Parathyroid adenoma (tissue), 2 donors: ENCODE results near the gene SLC35F3.

Source experiments
- H2AFZ ChIP-seq: fragments of 300-600 bp; sonication (generic); one replicate; pipeline ENCODE4 v1.7.0; 2017; ENCODE audit warnings: antibody characterized with exemption, mild to moderate bottlenecking
- H3K27ac ChIP-seq: fragments of 300-600 bp; sonication (generic); one replicate; pipeline ENCODE4 v1.7.0; 2017
- H3K27me3 ChIP-seq: fragments of 300-600 bp; sonication (generic); one replicate; pipeline ENCODE4 v1.7.0; 2017; ENCODE audit warnings: low read length; ENCODE audit not compliant: control insufficient read depth, insufficient read depth
- H3K36me3 ChIP-seq: fragments of 300-600 bp; sonication (generic); one replicate; pipeline ENCODE4 v1.7.0; 2017; ENCODE audit warnings: low read length; ENCODE audit not compliant: control insufficient read depth, insufficient read depth
- H3K4me1 ChIP-seq: fragments of 300-600 bp; sonication (generic); one replicate; pipeline ENCODE4 v1.7.0; 2017; ENCODE audit warnings: control low read depth
- H3K4me2 ChIP-seq: fragments of 300-600 bp; sonication (generic); one replicate; pipeline ENCODE4 v1.7.0; 2017; ENCODE audit warnings: low read length
- H3K4me3 ChIP-seq: fragments of 300-600 bp; sonication (generic); one replicate; pipeline ENCODE4 v1.7.0; 2017; ENCODE audit warnings: low read depth, low read length
- H3K79me2 ChIP-seq: fragments of 300-600 bp; sonication (generic); one replicate; pipeline ENCODE4 v1.7.0; 2017; ENCODE audit warnings: control low read depth
- H3K9ac ChIP-seq: fragments of 300-600 bp; sonication (generic); one replicate; pipeline ENCODE4 v1.7.0; 2017; ENCODE audit warnings: mild to moderate bottlenecking
- H3K9me3 ChIP-seq: fragments of 300-600 bp; sonication (generic); one replicate; pipeline ENCODE4 v1.7.0; 2017; ENCODE audit warnings: low read length; ENCODE audit not compliant: control insufficient read depth
- CTCF ChIP-seq: fragments of 300-600 bp; sonication (generic); IDR thresholded peaks from one replicate; pipeline ENCODE4 v1.7.0; 2017; ENCODE audit warnings: antibody characterized with exemption, mild to moderate bottlenecking
- donor health status: primary hyperparathyroidism.

The SLC35F3 gene

GRCh38 chr1:234200566-234200965 is 296.1 kb downstream of the SLC35F3 start:
- no peaks in the 10 kb centered on the region for H3K4me1 ChIP-seq
- no peaks in the 10 kb centered on the region for H3K9me3 ChIP-seq
- H3K36me3 ChIP-seq = no peaks in the 10 kb centered on the region
- no peak overlapping the region for H2AFZ ChIP-seq
- no peak overlapping the region for H3K9ac ChIP-seq
- no peak overlapping the region for H3K4me2 ChIP-seq
- no peaks in the 10 kb centered on the region for H3K79me2 ChIP-seq
- no peak overlapping the region for H3K4me3 ChIP-seq
- H3K27me3 ChIP-seq = no peaks in the 10 kb centered on the region
- no peak overlapping the region for H3K27ac ChIP-seq
- TF ChIP-seq CTCF = no peak

GRCh38 chr1:234201600-234201999 is 297.1 kb downstream of the SLC35F3 start:
- H3K79me2 ChIP-seq = no peaks in the 10 kb centered on the region
- TF ChIP-seq CTCF = no peak

GRCh38 chr1:234205966-234206365 is 301.5 kb downstream of the SLC35F3 start:
- no peak for TF ChIP-seq CTCF
- H3K27me3 ChIP-seq = no peaks in the 10 kb centered on the region
- no peaks in the 10 kb centered on the region for H3K9me3 ChIP-seq
- no peak overlapping the region for H3K27ac ChIP-seq
- H3K4me1 ChIP-seq = no peaks in the 10 kb centered on the region
- H3K36me3 ChIP-seq = no peaks in the 10 kb centered on the region
- no peaks in the 10 kb centered on the region for H3K79me2 ChIP-seq
- H3K4me3 ChIP-seq = no peak overlapping the region
- H2AFZ ChIP-seq = no peak overlapping the region
- no peak overlapping the region for H3K4me2 ChIP-seq
- H3K9ac ChIP-seq = no peak overlapping the region

More at GRCh38 chr1:234201600-234201999, 297.1 kb downstream of the SLC35F3 start:
- no peaks in the 10 kb centered on the region for H3K4me1 ChIP-seq
- no peak overlapping the region for H3K27ac ChIP-seq
- H3K9ac ChIP-seq = no peak overlapping the region
- no peaks in the 10 kb centered on the region for H3K36me3 ChIP-seq
- H3K27me3 ChIP-seq = no peaks in the 10 kb centered on the region
- H3K4me2 ChIP-seq = no peak overlapping the region
- H2AFZ ChIP-seq = no peak overlapping the region
- no peaks in the 10 kb centered on the region for H3K9me3 ChIP-seq
- H3K4me3 ChIP-seq = no peak overlapping the region

- no peak overlapping the region for H3K4me3 ChIP-seq
- TF ChIP-seq CTCF = no peak
These were observed 302.3 kb downstream of the SLC35F3 start for GRCh38 chr1:234206651-234207284.

GRCh38 chr1:234208351-234208750 is 303.9 kb downstream of the SLC35F3 start:
- H3K4me1 ChIP-seq = peaks cover 2% of the 10 kb centered on the region
- no peaks in the 10 kb centered on the region for H3K9me3 ChIP-seq
- H2AFZ ChIP-seq = no peak overlapping the region
- H3K27me3 ChIP-seq = no peaks in the 10 kb centered on the region
- H3K36me3 ChIP-seq = no peaks in the 10 kb centered on the region
- H3K79me2 ChIP-seq = no peaks in the 10 kb centered on the region
- no peak overlapping the region for H3K4me3 ChIP-seq
- no peak overlapping the region for H3K27ac ChIP-seq
- TF ChIP-seq CTCF = no peak
- H3K9ac ChIP-seq = no peak overlapping the region
- H3K4me2 ChIP-seq = no peak overlapping the region

More at GRCh38 chr1:234206651-234207284, 302.3 kb downstream of the SLC35F3 start:
- H2AFZ ChIP-seq = no peak overlapping the region
- H3K4me2 ChIP-seq = no peak overlapping the region
- no peaks in the 10 kb centered on the region for H3K79me2 ChIP-seq
- H3K27ac ChIP-seq = no peak overlapping the region
- no peaks in the 10 kb centered on the region for H3K36me3 ChIP-seq
- no peaks in the 10 kb centered on the region for H3K9me3 ChIP-seq
- no peaks in the 10 kb centered on the region for H3K4me1 ChIP-seq
- no peaks in the 10 kb centered on the region for H3K27me3 ChIP-seq
- H3K9ac ChIP-seq = no peak overlapping the region
